NCI-H526 treated with DMSO at 0.1 percent for 48 hours (cell line): ENCODE results near the gene MYBPC3.
"Not testable (repeated sequence)": the region's sequence is repeated elsewhere in the genome, so short reads cannot be mapped to it uniquely, and the experiment has no call there.

Experiments used
- DNase-seq: peaks from one replicate; lab custom pipeline; 2025; lab: John Stamatoyannopoulos, UW

MYBPC3 gene

GRCh38 chr11:47338396-47339241, 13.9 kb downstream of the MYBPC3 start:
- DNase-seq = no peak

- no peak for DNase-seq
These were observed 15.1 kb downstream of the MYBPC3 start for GRCh38 chr11:47337229-47337924.

GRCh38 chr11:47336595-47336994, 15.9 kb downstream of the MYBPC3 start:
- DNase-seq = no peak

GRCh38 chr11:47335733-47336132, 16.8 kb downstream of the MYBPC3 start:
- no peak for DNase-seq

GRCh38 chr11:47334699-47335411, 17.6 kb downstream of the MYBPC3 start:
- not testable (repeated sequence) for DNase-seq

GRCh38 chr11:47333886-47334443, 18.5 kb downstream of the MYBPC3 start:
- no peak for DNase-seq

GRCh38 chr11:47333526-47333845, 19.0 kb downstream of the MYBPC3 start:
- DNase-seq = no peak

- DNase-seq = no peak
These were observed 19.5 kb downstream of the MYBPC3 start for GRCh38 chr11:47332791-47333525.

GRCh38 chr11:47332303-47332711, 20.2 kb downstream of the MYBPC3 start:
- no peak for DNase-seq

GRCh38 chr11:47331454-47332302, 20.8 kb downstream of the MYBPC3 start:
- no peak for DNase-seq

GRCh38 chr11:47329987-47330931, 22.2 kb downstream of the MYBPC3 start:
- no peak for DNase-seq

- no peak for DNase-seq
These were observed 23.0 kb downstream of the MYBPC3 start for GRCh38 chr11:47329431-47329986.

GRCh38 chr11:47328449-47329390, 23.8 kb downstream of the MYBPC3 start:
- DNase-seq = no peak

- no peak for DNase-seq
These were observed 24.6 kb downstream of the MYBPC3 start for GRCh38 chr11:47327949-47328348.

GRCh38 chr11:47327025-47327424, 25.5 kb downstream of the MYBPC3 start:
- DNase-seq = no peak

GRCh38 chr11:47326198-47326597, 26.3 kb downstream of the MYBPC3 start:
- DNase-seq = no peak

GRCh38 chr11:47325271-47326041, 27.0 kb downstream of the MYBPC3 start:
- DNase-seq = no peak
